ENCODE data around the gene ZNF598. TPM values are rescaled to one million over a fixed set of nuclear protein-coding genes. Genes with fewer than 3 reads are reported as not detected.
A peak's percentile ranks its signal among the peaks of the same experiment; 100 is the strongest.

ZNF598 gene
- total and polyA plus RNA-seq, 2 of the 13 experiments (the other 11 are each of a cell fraction or from before 2014, with no cell fraction given): 13.5 to 14.2 TPM

DNA sequence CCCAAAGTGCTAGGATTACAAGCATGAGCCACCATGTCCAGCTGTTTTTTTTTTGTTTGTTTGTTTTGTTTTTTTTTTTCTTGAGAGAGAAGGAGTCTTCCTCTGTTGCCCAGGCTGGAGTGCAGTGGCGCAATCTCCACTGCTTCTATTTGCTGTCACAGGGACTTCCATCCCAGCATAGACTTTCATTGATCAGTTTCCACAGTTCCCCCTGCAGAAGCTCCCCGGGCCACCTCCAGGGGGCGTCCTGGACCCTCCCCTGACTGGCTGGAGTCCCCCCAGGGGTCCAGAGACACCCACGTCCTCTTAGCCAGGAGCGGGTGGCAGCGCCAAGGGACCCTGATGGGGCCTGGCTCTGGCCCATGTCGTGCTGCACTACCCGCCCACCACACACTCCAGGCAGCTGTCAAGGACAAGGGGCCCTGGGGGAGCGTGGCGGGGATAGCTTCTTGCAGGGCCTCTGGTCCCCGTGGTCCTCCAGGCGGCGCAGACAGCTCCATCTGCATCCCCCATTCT, 6.8 kb upstream of the ZNF598 start (continued):
- TF ChIP-seq, protein P1, sequence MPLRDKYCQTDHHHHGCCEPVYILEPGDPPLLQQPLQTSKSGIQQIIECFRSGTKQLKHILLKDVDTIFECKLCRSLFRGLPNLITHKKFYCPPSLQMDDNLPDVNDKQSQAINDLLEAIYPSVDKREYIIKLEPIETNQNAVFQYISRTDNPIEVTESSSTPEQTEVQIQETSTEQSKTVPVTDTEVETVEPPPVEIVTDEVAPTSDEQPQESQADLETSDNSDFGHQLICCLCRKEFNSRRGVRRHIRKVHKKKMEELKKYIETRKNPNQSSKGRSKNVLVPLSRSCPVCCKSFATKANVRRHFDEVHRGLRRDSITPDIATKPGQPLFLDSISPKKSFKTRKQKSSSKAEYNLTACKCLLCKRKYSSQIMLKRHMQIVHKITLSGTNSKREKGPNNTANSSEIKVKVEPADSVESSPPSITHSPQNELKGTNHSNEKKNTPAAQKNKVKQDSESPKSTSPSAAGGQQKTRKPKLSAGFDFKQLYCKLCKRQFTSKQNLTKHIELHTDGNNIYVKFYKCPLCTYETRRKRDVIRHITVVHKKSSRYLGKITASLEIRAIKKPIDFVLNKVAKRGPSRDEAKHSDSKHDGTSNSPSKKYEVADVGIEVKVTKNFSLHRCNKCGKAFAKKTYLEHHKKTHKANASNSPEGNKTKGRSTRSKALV (CRISPR knock-in tag; IDR thresholded peaks at IDR 0.05): peak; percentile 88
- TF ChIP-seq ZNF160 (CRISPR knock-in tag; IDR thresholded peaks at IDR 0.05) (no peak), ZNF33B (CRISPR knock-in tag; IDR thresholded peaks at IDR 0.05) (no peak), GABPB1 (CRISPR knock-in tag; IDR thresholded peaks at IDR 0.05) (peak; percentile 36; the same call in 1 of the 2 replicates), ARNTL (CRISPR knock-in tag; IDR thresholded peaks at IDR 0.05) (no peak), ZNF570 (CRISPR knock-in tag; IDR thresholded peaks at IDR 0.05; ENCODE audit: borderline replicate concordance) (no peak), HNRNPK (IDR thresholded peaks at IDR 0.05; ENCODE audit: low read depth, low read length, poor library complexity, severe bottlenecking) (no peak), GLI4 (CRISPR knock-in tag; IDR thresholded peaks at IDR 0.05; ENCODE audit: borderline replicate concordance) (no peak), ZSCAN31 (CRISPR knock-in tag; IDR thresholded peaks at IDR 0.05; ENCODE audit: low read depth) (no peak), SRY (CRISPR knock-in tag; IDR thresholded peaks at IDR 0.05) (no peak), TGIF2 (CRISPR knock-in tag; IDR thresholded peaks at IDR 0.05) (no peak), RFXANK (CRISPR knock-in tag; IDR thresholded peaks at IDR 0.05) (no peak), ZFP41 (CRISPR knock-in tag; IDR thresholded peaks at IDR 0.05; ENCODE audit: borderline replicate concordance) (no peak), FLYWCH1 (CRISPR knock-in tag; IDR thresholded peaks at IDR 0.05) (no peak), ZHX2 (IDR thresholded peaks at IDR 0.05; ENCODE audit: low read depth) (no peak), ZHX2 (CRISPR knock-in tag; IDR thresholded peaks at IDR 0.05; ENCODE audit: borderline replicate concordance) (no peak)
- TF ChIP-seq, protein P2, sequence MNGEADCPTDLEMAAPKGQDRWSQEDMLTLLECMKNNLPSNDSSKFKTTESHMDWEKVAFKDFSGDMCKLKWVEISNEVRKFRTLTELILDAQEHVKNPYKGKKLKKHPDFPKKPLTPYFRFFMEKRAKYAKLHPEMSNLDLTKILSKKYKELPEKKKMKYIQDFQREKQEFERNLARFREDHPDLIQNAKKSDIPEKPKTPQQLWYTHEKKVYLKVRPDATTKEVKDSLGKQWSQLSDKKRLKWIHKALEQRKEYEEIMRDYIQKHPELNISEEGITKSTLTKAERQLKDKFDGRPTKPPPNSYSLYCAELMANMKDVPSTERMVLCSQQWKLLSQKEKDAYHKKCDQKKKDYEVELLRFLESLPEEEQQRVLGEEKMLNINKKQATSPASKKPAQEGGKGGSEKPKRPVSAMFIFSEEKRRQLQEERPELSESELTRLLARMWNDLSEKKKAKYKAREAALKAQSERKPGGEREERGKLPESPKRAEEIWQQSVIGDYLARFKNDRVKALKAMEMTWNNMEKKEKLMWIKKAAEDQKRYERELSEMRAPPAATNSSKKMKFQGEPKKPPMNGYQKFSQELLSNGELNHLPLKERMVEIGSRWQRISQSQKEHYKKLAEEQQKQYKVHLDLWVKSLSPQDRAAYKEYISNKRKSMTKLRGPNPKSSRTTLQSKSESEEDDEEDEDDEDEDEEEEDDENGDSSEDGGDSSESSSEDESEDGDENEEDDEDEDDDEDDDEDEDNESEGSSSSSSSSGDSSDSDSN (CRISPR knock-in tag; IDR thresholded peaks at IDR 0.05): no peak
- TF ChIP-seq, protein P3, sequence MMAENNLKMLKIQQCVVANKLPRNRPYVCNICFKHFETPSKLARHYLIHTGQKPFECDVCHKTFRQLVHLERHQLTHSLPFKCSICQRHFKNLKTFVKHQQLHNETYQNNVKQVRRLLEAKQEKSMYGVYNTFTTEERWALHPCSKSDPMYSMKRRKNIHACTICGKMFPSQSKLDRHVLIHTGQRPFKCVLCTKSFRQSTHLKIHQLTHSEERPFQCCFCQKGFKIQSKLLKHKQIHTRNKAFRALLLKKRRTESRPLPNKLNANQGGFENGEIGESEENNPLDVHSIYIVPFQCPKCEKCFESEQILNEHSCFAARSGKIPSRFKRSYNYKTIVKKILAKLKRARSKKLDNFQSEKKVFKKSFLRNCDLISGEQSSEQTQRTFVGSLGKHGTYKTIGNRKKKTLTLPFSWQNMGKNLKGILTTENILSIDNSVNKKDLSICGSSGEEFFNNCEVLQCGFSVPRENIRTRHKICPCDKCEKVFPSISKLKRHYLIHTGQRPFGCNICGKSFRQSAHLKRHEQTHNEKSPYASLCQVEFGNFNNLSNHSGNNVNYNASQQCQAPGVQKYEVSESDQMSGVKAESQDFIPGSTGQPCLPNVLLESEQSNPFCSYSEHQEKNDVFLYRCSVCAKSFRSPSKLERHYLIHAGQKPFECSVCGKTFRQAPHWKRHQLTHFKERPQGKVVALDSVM (CRISPR knock-in tag; IDR thresholded peaks at IDR 0.05): no peak

All from HepG2 (cell line).